IPS-18c (cell line): ENCODE results near the gene CEACAM19.
"Not testable (repeated sequence)": the region's sequence is repeated elsewhere in the genome, so short reads cannot be mapped to it uniquely, and the experiment has no call there.

Experiments used
- H3K4me3 ChIP-seq: 2 replicates; pipeline ENCODE4 v1.7.0; 2013; ENCODE audit warnings: low read depth, mild to moderate bottlenecking, low read length, moderate library complexity; ENCODE audit not compliant: insufficient read depth
- H3K9me3 ChIP-seq: one replicate; pipeline ENCODE4 v1.6.1; 2013; ENCODE audit warnings: mild to moderate bottlenecking, low read length, moderate library complexity; ENCODE audit not compliant: control insufficient read depth, insufficient read depth

The CEACAM19 gene

DNA sequence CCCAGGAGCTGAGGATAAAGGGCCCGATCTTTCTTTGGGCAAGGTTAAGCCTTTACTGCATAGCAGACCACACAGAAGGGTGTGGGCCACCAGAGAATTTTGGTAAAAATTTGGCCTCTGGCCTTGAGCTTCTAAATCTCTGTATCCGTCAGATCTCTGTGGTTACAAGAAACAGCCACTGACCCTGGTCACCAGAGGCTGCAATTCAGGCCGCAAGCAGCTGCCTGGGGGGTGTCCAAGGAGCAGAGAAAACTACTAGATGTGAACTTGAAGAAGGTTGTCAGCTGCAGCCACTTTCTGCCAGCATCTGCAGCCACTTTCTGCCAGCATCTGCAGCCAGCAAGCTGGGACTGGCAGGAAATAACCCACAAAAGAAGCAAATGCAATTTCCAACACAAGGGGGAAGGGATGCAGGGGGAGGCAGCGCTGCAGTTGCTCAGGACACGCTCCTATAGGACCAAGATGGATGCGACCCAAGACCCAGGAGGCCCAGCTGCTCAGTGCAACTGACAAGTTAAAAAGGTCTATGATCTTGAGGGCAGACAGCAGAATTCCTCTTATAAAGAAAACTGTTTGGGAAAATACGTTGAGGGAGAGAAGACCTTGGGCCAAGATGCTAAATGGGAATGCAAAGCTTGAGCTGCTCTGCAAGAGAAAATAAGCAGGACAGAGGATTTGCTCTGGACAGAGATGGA lies 8.4 kb upstream of the CEACAM19 start:
- H3K9me3 ChIP-seq, result peaks cover 2% of the 10 kb centered on the region
- no peak overlapping the region for H3K4me3 ChIP-seq

GRCh38 chr19:44663996-44664395 lies 7.3 kb upstream of the CEACAM19 start:
- Histone ChIP-seq H3K9me3 (no peaks in the 10 kb centered on the region), H3K4me3 (no peak overlapping the region)

- Histone ChIP-seq H3K4me3 (no peak overlapping the region), H3K9me3 (no peaks in the 10 kb centered on the region)
These were observed 6.3 kb upstream of the CEACAM19 start for GRCh38 chr19:44664976-44665375.

DNA sequence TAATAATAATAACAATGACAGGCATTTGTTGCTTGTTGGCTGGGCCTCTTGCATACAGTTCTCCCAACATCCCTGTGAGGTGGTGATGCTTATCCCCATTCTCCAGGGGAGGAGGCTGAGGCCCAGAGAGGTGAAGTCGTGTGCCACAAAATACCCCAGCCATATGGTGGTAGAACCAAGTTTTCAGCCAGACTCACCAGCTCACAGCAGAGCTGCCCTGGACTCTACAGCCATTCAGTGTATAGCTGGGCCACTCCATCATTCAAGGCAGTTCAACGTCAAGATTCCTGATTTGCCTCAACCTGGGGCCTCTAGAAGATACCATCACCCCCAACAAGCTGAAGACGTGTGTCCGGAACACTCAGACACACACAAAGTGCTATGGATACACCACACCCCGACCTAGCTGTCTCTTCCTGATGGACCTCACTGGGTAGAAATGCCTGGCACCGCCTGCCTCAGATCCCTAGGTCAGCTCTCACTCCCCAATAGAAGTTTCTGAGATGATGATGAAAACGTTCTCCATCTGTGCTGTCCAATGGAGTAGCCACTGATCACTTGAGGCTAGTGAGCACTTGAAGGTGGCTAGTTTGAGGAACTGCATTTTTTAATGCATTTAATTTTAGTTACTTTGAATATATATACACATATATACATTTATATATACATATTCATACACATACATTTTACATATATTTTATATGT lies 4.3 kb upstream of the CEACAM19 start:
- Histone ChIP-seq H3K4me3 (no peak overlapping the region), H3K9me3 (no peaks in the 10 kb centered on the region)

- Histone ChIP-seq H3K9me3 (no peaks in the 10 kb centered on the region), H3K4me3 (no peak overlapping the region)
These were observed 2.1 kb upstream of the CEACAM19 start for GRCh38 chr19:44668985-44669764.

DNA sequence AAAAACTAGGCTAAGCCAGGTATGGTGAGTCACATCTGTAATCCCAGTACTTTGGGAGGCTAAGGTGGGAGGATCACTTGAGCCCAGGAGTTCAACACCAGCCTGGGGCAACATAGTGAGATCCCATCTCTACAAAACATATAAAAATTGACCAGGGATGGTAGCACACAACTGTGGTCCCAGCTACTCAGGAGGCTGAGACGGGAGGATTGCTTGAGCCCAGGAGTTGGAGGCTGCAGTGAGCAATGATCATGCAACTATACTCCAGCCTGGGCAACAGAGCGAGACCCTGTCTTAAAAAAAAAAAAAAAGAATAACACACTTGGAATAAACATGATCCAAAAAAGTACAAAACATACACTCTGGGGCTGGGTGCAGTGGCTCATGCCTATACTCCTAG lies 1.3 kb upstream of the CEACAM19 start:
- H3K9me3 ChIP-seq, H3K4me3 ChIP-seq: not testable (repeated sequence)

DNA sequence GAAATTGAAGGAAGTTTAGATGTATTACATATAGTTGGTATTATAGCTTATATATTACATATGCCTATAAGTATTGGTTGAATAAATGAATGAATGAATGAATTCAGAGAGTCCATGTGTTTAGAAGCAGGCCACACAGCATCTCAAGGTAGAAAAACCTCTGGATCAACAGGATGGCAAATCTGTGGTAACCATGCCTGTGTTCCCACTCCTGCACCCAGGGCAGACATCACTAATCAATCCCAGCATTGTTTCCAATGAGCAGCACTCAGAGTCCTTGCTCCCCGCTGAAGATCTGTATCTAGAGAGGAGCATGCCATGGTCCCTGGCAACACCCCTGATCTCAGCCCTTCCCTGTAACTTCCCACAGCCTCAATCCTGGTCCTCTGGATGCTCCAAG lies 944 bp downstream of the CEACAM19 start:
- Histone ChIP-seq H3K9me3 (no peaks in the 10 kb centered on the region), H3K4me3 (no peak overlapping the region)

DNA sequence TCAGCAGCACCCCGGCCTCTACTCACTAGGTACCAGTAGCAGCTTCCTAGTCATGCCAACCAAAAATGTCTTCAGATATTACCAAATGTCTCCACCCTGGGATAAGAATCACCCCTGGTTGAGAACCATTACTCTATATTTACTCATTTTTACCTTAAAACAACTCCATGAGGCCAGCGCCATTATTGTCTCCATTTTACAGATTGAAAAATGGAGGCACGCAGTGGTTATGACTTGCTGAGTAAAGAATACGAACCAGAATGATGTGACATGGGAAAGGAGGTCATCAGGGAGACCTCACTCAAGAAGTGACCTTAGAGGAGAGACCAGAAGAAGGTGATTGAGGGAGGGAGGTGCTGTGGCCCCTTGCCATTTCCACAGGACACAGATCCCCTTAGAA lies 2.2 kb downstream of the CEACAM19 start:
- H3K9me3 ChIP-seq, result no peaks in the 10 kb centered on the region
- H3K4me3 ChIP-seq, result no peak overlapping the region

- no peaks in the 10 kb centered on the region for H3K9me3 ChIP-seq
- H3K4me3 ChIP-seq, result no peak overlapping the region
These were observed 4.2 kb downstream of the CEACAM19 start for GRCh38 chr19:44675521-44675920.

- no peaks in the 10 kb centered on the region for H3K9me3 ChIP-seq
- H3K4me3 ChIP-seq, result no peak overlapping the region
These were observed 5.9 kb downstream of the CEACAM19 start for GRCh38 chr19:44677019-44677811.

- no peak overlapping the region for H3K4me3 ChIP-seq
- no peaks in the 10 kb centered on the region for H3K9me3 ChIP-seq
These were observed 9.3 kb downstream of the CEACAM19 start for GRCh38 chr19:44680536-44680935.

DNA sequence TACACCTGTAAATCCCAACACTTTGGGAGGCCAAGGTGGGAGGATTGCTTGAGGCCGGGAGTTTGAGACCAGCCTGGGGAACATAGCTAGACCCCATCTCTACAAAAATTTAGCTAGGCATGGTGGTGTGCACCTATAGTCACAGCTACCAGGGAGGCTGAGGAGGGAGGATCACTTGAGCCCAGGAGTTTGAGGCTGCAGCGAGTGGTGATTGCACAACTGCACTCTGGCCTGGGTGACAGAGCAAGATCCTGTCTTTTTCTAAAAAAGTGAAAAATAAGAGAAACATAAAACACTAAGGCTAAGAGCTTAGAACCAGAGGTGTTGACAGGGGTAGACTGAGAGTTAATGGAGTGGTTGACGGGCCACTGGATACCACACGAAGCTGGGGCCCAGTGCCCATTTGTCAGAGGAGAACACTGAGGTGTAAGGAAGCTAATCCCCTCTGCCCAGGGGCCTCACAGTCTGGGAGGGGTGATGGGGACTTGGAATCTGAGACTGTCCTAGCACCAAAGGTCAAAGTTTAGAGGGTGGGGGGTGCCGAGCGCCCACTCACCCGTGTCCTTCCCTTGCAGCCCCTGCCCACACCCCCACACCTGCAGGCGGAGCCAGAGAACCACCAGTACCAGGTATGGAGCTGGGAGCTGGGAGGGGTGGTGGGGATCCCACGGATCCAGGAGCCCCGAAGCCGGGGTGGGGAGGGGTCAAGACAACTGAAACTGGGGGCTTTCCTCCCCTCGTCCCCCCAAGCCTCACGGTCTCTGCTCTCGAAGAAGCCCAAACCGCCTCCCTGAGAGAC lies 10.9 kb downstream of the CEACAM19 start:
- Histone ChIP-seq H3K9me3 (no peaks in the 10 kb centered on the region), H3K4me3 (no peak overlapping the region)

DNA sequence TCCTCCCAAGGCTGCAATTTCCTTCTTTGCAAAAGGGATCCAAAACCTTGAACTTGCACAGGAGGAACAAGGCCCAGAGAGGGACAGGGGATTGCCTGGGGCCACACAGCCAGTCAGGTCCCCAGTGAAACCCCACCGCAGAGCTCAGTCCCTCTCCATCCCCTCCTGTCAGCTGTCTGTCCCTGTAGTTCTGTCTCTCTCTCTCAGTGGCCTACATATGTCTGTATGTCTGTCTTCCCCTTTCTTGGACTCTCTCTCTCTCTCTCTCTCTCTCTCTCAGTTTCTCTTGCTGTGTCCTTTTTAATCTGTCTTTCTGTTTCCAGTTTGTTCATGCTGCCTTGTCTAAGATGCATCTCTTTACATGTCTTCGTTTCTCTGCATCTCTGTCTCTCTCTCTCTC lies 11.5 kb downstream of the CEACAM19 start:
- Histone ChIP-seq H3K4me3 (no peak overlapping the region), H3K9me3 (no peaks in the 10 kb centered on the region)

- Histone ChIP-seq H3K9me3 (no peaks in the 10 kb centered on the region), H3K4me3 (no peak overlapping the region)
These were observed 12.3 kb downstream of the CEACAM19 start for GRCh38 chr19:44683434-44684210.

DNA sequence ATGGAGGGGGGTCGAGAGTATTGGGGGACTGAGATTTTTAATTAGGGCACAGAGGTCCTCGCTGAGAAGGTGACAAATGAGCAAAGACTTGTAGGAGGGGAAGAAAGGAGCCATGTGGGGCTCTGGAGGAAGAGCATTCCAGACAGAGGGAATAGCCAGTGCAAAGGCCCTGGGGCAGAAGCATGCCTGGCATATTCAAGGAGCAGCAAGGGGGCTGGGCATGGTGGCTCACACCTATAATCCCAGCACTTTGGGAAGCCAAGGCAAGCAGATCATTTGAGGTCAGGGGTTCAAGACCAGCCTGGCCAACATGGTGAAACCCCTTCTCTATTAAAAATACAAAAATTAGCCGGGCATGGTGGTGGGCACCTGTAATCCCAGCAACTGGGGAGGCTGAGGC lies 13.1 kb downstream of the CEACAM19 start:
- H3K4me3 ChIP-seq, H3K9me3 ChIP-seq: not testable (repeated sequence)
